GM21717 (cell line): ENCODE results near the gene MELK.
A peak's percentile ranks its signal among the peaks of the same experiment; 100 is the strongest.

Experiments
- ATAC-seq: cut with Tn5 transposase; IDR thresholded peaks from one replicate; pipeline ENCODE4 v1.9.1; 2021; ENCODE audit warnings: mild to moderate bottlenecking, moderate library complexity; ENCODE audit not compliant: unreplicated experiment

Gene MELK

GRCh38 chr9:36576866-36577265, 4.2 kb downstream of the MELK start:
- no peak for ATAC-seq

- no peak for ATAC-seq
Measured at GRCh38 chr9:36584620-36585460, 12.1 kb downstream of the MELK start.

GRCh38 chr9:36590231-36590630, 17.5 kb downstream of the MELK start:
- no peak for ATAC-seq

- ATAC-seq, result no peak
Measured at GRCh38 chr9:36592801-36593583, 20.3 kb downstream of the MELK start.

- no peak for ATAC-seq
Measured at GRCh38 chr9:36594213-36594612, 21.5 kb downstream of the MELK start.

- ATAC-seq, result no peak
Measured at GRCh38 chr9:36597412-36598178, 24.9 kb downstream of the MELK start.

GRCh38 chr9:36598273-36598672, 25.6 kb downstream of the MELK start:
- no peak for ATAC-seq

GRCh38 chr9:36603006-36603405, 30.3 kb downstream of the MELK start:
- ATAC-seq, result peak; percentile 72

- no peak for ATAC-seq
Measured at GRCh38 chr9:36609306-36609705, 36.6 kb downstream of the MELK start.

- ATAC-seq, result no peak
Measured at GRCh38 chr9:36622121-36622520, 49.4 kb downstream of the MELK start.

GRCh38 chr9:36623280-36623679, 50.6 kb downstream of the MELK start:
- ATAC-seq, result no peak

- ATAC-seq, result no peak
Measured at GRCh38 chr9:36625006-36625615, 52.4 kb downstream of the MELK start.

GRCh38 chr9:36632892-36633291, 60.2 kb downstream of the MELK start:
- ATAC-seq, result no peak

- ATAC-seq, result no peak
Measured at GRCh38 chr9:36637491-36638270, 65.0 kb downstream of the MELK start.

- ATAC-seq, result no peak
Measured at GRCh38 chr9:36640771-36641381, 68.2 kb downstream of the MELK start.

GRCh38 chr9:36642817-36643216, 70.1 kb downstream of the MELK start:
- ATAC-seq, result no peak

GRCh38 chr9:36656842-36657241, 84.1 kb downstream of the MELK start:
- ATAC-seq, result no peak

- no peak for ATAC-seq
Measured at GRCh38 chr9:36659500-36659899, 86.8 kb downstream of the MELK start.

GRCh38 chr9:36664806-36665205, 92.1 kb downstream of the MELK start:
- ATAC-seq, result no peak

GRCh38 chr9:36665387-36665786, 92.7 kb downstream of the MELK start:
- no peak for ATAC-seq
